Tibial artery (tissue), 4 donors: ENCODE results near the gene INSYN2B.
"Not testable (repeated sequence)": the region's sequence is repeated elsewhere in the genome, so short reads cannot be mapped to it uniquely, and the experiment has no call there.

ENCODE experiments used
- DNase-seq, 2 donors: peaks; one replicate each; pipeline ENCODE4 v3.0.0-alpha.2; 2019
- H3K27ac ChIP-seq, 2 donors: fragments of 200-600 bp; sonication (generic) in 1 of 2; 1 replicate in 1 of 2; 2 replicates in 1 of 2; pipeline ENCODE4 v1.5.1; 2018 to 2019; ENCODE audit warnings: mild to moderate bottlenecking in 1 of 2
- H3K27me3 ChIP-seq, 2 donors: fragments of 200-600 bp; sonication (generic) in 1 of 2; one replicate each; pipeline versions ENCODE4 v1.5.1 to v1.6.0; 2016 to 2019
- H3K36me3 ChIP-seq, 3 donors: fragments of 200-600 bp; sonication (generic) in 2 of 3; one replicate each; pipeline ENCODE4 v1.5.1; 2016 to 2019; ENCODE audit warnings: mild to moderate bottlenecking in 2 of 3
- H3K4me1 ChIP-seq, 4 donors: fragments of 200-600 bp; sonication (generic) in 2 of 4; 1 replicate in 3 of 4; 2 replicates in 1 of 4; pipeline ENCODE4 v1.5.1; 2016 to 2019
- H3K4me3 ChIP-seq, 2 donors: fragments of 200-600 bp; sonication (generic) in 1 of 2; 1 replicate in 1 of 2; 2 replicates in 1 of 2; pipeline ENCODE4 v1.5.1; 2018 to 2019; ENCODE audit warnings: mild to moderate bottlenecking in 2 of 2
- H3K9me3 ChIP-seq, 3 donors: fragments of 200-600 bp; sonication (generic) in 1 of 3; one replicate each; pipeline ENCODE4 v1.5.1; 2016 to 2019
- intact Hi-C: fragments of 100-400 bp; cut with DNase I; formaldehyde crosslinking; loops from one replicate; pipeline ENCODE4 v1.15.0; 2023; ENCODE audit warnings: low total_unique reads
- TF ChIP-seq, protein P1 (sequence below), 2 experiments: fragments of 200-600 bp in 1 of 2; fragments of 450-650 bp in 1 of 2; IDR thresholded peaks; one replicate each; pipeline ENCODE4 v1.5.1; 2017 to 2019; ENCODE audit warnings: antibody characterized with exemption in 2 of 2, mild to moderate bottlenecking in 1 of 2, moderate library complexity in 1 of 2

INSYN2B gene

DNA sequence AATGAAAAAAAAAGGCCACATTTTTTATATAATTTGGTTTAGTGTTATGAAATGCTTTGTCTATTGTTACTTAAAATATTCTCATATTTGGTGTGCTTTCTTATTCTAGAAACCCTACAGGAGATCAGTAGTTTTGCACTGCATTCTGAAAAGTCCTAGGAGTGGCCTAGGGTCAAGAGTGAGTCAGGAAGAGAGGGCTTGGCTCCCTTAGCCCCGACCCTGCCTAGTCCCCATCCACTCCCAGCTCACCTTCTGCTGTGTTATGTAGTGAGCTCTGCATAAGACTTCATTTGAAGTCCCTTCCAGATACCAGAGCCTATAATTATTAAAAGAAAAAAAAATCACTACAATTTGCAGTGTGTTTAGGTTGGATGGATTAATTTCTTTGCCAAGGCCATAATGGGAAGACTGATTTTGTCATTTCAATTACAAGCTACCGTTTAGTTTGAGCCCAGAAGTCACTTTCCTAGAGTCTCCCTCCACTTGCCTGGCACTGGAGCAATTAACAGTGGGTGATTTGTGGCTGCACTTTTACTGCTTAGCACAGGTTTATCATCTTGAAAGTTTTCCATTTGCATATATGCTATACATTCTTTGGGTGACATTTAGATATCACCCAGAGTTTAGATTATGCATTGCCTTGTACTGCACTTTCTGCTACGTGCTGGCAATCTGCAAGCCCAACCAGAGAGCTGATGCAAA lies 143.3 kb downstream of the INSYN2B start:
- Histone ChIP-seq H3K36me3 (no peaks in the 10 kb centered on the region), H3K4me3 (no peak overlapping the region), H3K4me1 (no peaks in the 10 kb centered on the region), H3K27me3 (no peaks in the 10 kb centered on the region), H3K9me3 (no peaks in the 10 kb centered on the region), H3K27ac (no peak overlapping the region)
- TF ChIP-seq, protein P1, sequence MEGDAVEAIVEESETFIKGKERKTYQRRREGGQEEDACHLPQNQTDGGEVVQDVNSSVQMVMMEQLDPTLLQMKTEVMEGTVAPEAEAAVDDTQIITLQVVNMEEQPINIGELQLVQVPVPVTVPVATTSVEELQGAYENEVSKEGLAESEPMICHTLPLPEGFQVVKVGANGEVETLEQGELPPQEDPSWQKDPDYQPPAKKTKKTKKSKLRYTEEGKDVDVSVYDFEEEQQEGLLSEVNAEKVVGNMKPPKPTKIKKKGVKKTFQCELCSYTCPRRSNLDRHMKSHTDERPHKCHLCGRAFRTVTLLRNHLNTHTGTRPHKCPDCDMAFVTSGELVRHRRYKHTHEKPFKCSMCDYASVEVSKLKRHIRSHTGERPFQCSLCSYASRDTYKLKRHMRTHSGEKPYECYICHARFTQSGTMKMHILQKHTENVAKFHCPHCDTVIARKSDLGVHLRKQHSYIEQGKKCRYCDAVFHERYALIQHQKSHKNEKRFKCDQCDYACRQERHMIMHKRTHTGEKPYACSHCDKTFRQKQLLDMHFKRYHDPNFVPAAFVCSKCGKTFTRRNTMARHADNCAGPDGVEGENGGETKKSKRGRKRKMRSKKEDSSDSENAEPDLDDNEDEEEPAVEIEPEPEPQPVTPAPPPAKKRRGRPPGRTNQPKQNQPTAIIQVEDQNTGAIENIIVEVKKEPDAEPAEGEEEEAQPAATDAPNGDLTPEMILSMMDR (IDR thresholded peaks at IDR 0.05) = no peak
- DNase-seq = no peak
- intact Hi-C loops = no loop called here

DNA sequence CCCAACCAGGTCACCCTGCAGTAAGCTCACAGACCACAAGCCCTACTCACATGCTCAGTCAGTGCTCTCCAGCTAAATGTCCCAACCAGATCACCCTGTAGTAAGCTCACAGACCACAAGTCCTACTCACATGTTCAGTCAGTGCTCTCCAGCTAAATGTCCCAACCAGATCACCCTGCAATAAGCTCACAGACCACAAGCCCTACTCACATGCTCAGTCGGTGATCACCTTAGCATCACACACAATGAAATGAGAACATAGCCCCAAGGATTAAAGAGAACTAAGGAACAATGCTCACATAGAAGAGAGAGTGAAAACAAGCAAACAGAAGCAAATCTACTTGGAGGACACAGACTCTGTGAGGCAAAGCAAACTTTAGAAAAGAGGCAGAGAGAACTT lies 145.8 kb downstream of the INSYN2B start:
- H3K9me3 ChIP-seq, intact Hi-C loops, H3K4me3 ChIP-seq, H3K4me1 ChIP-seq, H3K36me3 ChIP-seq, H3K27me3 ChIP-seq, DNase-seq, H3K27ac ChIP-seq: not testable (repeated sequence)

DNA sequence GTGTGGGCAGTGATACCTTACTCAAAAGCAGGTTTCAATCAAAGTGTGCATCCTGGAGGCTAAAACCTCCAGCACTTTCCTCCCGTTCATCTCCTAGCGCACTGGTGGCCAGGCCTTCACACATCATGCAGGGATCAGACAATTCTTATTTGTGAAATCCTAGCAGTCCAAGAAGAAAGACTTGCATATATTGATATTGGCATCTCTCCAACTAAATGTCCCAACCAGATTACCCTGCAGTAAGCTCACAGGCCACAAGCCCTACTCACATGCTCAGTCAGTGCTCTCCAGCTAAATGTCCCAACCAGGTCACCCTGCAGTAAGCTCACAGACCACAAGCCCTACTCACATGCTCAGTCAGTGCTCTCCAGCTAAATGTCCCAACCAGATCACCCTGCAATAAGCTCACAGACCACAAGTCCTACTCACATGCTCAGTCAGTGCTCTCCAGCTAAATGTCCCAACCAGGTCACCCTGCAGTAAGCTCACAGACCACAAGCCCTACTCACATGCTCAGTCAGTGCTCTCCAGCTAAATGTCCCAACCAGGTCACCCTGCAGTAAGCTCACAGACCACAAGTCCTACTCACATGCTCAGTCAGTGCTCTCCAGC lies 146.5 kb downstream of the INSYN2B start:
- H3K4me3 ChIP-seq, DNase-seq, H3K4me1 ChIP-seq, intact Hi-C loops, H3K27ac ChIP-seq, H3K9me3 ChIP-seq, H3K27me3 ChIP-seq, H3K36me3 ChIP-seq: not testable (repeated sequence)

DNA sequence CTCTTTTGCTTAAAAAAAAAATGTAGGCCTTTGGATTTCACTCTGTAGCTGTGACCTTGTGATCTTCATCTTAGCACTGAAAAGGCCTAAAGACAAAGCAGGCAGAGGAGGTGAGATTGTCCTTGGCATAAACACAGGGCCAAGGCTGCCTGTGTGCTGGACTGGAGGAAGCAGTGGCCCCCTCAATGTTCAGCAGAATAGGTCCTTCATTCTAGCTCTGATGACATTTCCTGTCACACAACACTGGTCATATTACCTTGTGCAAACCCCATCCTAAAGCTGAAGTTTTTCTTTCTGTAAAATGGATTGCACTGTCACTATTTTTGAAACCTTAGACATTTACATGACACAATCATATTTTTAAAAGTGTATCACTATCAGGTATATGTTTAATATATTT lies 147.4 kb downstream of the INSYN2B start:
- no peak for DNase-seq
- Histone ChIP-seq H3K4me3 (no peak overlapping the region), H3K27me3 (no peaks in the 10 kb centered on the region), H3K4me1 (no peaks in the 10 kb centered on the region), H3K9me3 (no peaks in the 10 kb centered on the region), H3K36me3 (no peaks in the 10 kb centered on the region), H3K27ac (no peak overlapping the region)
- intact Hi-C loops = no loop called here
- TF ChIP-seq, protein P1 (IDR thresholded peaks at IDR 0.05) = no peak

DNA sequence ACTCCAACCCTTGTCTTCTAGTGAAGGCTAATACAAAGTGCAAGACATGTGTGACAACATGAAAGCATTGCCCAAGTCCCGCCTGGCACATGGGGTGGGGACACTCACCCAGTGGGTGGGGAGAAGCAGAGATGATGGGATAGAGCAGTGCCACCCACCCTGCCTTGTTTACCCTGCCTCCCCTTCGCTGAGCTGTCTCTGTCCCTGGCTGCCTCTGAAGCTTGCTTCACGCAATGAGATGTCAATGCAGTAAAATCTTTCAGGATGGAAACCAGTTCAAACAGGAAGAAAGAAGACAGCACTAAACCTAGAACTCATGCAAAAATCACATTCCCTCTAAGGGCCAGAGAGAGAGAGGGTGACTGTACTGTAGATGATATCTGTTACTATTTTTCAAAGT lies 148.0 kb downstream of the INSYN2B start:
- intact Hi-C loops = no loop called here
- H3K27ac ChIP-seq = no peak overlapping the region

DNA sequence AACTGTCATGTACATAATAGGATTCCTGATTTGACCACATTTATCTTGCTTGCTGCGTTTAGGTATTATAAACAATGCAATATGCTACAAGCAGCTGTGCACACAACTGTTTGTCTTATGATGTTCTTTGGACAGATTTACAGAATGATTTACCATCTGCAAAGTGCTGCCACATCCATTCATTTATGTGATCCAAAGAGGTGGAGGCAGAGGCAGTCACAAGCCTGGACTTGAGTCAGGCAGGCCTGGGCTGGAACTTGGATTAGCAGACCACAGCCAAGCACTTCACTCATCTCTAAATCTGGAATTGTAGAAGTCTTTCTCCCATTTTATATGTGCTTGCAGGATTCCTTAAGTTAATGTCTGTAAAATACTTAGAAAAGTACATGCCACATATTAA lies 149.0 kb downstream of the INSYN2B start:
- no peak for DNase-seq

More for the DNA sequence above, 148.0 kb downstream of the INSYN2B start:
- no peak for DNase-seq
- H3K4me3 ChIP-seq = no peak overlapping the region
- H3K9me3 ChIP-seq = no peaks in the 10 kb centered on the region
- H3K4me1 ChIP-seq = no peaks in the 10 kb centered on the region
- no peaks in the 10 kb centered on the region for H3K36me3 ChIP-seq
- H3K27me3 ChIP-seq = no peaks in the 10 kb centered on the region
- TF ChIP-seq, protein P1 (IDR thresholded peaks at IDR 0.05) = no peak

More for the DNA sequence above, 149.0 kb downstream of the INSYN2B start:
- H3K36me3 ChIP-seq = no peaks in the 10 kb centered on the region
- intact Hi-C loops = no loop called here
- no peaks in the 10 kb centered on the region for H3K4me1 ChIP-seq
- H3K27me3 ChIP-seq = no peaks in the 10 kb centered on the region
- no peaks in the 10 kb centered on the region for H3K9me3 ChIP-seq
- no peak overlapping the region for H3K27ac ChIP-seq
- H3K4me3 ChIP-seq = no peak overlapping the region
- TF ChIP-seq, protein P1 (IDR thresholded peaks at IDR 0.05) = no peak
